ENCODE measurements around the gene TPSAB1.
"Not testable (repeated sequence)": the region's sequence is repeated elsewhere in the genome, so short reads cannot be mapped to it uniquely, and the experiment has no call there.

Gene TPSAB1

DNA sequence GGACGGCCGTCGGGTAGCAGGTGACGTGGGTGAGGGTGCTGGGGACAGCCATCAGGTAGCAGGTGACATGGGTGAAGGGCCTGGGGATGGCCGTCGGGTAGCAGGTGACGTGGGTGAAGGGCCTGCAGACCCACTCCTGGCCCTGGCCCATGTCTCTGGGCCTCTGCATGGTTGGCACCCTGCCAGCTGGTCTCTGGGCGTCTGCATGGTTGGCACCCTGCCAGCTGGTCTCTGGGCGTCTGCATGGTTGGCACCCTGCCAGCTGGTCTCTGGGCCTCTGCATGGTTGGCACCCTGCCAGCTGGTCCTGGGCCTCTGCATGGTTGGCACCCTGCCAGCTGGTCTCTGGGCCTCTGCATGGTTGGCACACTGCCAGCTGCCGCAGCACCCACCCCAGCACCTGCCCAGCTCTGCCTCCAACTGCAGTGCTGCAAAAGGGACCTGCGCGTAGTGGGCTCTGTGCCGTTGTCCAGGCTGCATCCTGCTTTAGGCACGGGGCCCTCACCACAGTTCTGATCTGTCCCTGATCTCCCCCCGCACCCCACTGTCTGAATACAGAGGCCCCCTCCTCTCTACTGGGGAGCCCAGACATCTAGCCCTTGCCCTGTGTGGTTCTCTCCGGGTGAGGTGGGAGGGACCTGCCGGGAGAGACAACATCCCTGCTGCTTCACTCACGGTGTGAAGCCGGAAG lies 31.4 kb downstream of the TPSAB1 start:
- DNase-seq, result not testable (repeated sequence)

DNA sequence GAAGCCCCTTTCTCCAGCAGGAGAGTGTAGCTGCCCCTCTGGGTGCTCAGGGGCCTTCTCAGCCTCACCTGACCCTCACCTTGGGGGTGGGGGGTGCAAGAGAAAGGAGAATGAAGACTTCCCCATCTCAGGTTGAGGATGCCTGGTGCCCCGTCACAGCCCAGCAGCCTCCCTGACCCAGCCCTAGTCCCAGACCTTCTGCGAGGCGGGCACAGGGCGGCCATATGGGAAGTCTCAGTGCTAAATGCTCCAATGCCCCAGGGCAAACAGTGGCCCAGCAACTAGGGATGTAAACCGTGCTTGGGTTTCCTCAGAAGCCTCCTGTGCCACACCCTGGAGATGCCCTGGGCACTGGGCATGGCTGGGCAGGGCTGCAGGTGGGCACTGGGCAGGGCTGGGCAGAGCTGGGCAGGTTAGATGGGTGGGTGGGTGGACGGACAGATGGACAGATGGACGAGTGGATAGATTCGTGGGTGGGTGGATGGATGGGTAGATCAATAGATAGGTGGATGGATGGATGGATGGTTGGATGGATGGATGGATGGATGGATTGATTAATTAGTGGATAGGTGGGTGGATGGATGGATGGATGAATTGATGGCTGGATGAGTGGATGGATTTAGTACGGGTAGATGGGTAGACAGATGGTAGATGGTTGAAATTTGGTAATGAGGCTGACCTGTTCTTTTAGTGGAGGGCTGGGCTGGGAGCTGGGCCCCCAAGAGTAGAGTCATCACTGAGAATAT lies 32.1 kb downstream of the TPSAB1 start:
- no peak for DNase-seq

- no peak for DNase-seq
These were observed 33.3 kb downstream of the TPSAB1 start for GRCh38 chr16:1273816-1274215.

DNA sequence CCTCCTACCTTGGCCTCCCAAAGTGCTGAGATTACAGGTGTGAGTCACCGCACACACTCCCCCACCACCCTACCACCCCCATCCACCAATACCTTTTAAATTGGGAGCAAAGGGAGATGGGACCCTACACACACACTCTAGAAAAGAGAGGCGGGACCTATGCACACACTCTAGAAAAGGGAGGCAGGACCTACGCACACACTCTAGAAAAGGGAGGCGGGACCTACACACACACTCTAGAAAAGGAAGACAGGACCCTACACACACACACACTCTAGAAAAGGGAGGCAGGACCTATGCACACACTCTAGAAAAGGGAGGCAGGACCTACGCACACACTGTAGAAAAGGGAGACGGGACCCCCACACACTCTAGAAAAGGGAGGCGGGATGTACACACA lies 34.3 kb downstream of the TPSAB1 start:
- DNase-seq, result no peak

DNA sequence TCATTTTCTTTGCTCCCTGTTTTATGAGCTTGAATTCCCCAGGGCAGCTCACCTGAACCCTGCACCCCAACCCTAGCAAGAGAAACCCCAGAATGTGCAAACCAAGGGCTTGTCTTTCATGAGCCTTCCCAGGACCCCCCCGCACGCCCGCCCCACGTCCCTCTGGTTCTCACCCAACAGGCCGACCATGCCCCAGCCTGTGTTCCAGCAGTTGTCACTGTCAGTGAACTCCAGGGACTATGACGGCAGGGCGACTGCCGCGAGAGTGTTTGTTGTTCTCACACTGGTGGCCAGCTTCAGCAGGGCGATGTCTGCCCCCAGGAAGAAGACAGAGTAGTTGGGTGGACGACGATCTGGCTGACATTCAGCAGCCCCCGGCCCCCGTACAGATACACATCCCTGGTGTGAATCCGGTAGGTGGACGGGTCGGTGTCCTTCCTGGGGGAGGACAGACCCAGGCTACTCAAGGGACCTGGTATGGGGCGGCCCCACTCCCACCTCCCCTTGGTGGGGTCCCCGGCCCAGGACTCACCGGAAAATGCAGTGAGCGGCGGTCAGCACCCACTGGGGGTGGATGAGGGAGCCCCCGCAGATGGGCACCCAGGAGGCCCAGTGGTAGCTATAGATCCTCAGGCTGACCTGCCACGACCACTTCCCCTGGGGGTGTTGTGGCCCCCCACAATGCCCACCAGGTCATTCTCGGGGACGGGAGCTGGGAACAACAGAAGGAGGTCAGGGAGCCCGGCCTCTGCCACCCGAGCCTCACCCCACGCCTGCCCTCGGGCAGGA lies 35.5 kb downstream of the TPSAB1 start:
- no peak for DNase-seq

DNA sequence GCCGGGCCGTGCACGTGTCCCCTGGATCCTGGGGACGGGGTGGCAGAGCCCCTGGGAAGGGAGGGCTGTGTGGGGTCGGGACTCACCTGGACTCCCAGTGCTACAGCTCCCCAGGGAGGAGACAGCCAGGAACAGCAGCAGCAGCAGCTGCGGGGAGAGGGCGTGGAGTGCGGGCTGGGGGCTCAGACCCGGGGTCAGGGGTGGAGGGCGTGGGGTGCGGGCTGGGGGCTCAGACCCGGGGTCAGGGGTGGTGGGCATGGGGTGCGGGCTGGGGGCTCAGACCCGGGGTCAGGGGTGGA lies 36.0 kb downstream of the TPSAB1 start:
- no peak for DNase-seq

DNA sequence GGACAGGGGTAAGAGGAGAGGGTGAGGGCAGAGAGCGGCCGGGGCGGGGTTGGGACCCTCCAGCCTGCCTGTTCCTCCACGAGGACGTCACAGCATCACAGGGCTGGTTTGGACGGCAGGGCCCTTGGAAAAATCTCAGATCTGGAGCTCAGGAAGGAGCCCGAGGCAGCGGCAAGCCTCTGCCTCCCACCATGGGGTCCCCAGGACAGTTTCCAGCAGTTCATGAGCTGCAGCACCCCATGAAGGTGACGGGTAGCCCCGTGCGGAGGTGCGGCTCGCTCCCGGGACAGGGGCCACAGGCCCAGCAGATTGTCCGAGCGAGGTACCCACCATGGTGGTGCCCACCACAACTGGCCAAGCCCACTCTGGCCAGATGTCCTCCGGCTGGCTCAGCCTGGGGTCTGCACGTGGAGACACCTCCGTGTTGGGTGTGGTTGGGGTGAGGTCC lies 36.7 kb downstream of the TPSAB1 start:
- no peak for DNase-seq

DNA sequence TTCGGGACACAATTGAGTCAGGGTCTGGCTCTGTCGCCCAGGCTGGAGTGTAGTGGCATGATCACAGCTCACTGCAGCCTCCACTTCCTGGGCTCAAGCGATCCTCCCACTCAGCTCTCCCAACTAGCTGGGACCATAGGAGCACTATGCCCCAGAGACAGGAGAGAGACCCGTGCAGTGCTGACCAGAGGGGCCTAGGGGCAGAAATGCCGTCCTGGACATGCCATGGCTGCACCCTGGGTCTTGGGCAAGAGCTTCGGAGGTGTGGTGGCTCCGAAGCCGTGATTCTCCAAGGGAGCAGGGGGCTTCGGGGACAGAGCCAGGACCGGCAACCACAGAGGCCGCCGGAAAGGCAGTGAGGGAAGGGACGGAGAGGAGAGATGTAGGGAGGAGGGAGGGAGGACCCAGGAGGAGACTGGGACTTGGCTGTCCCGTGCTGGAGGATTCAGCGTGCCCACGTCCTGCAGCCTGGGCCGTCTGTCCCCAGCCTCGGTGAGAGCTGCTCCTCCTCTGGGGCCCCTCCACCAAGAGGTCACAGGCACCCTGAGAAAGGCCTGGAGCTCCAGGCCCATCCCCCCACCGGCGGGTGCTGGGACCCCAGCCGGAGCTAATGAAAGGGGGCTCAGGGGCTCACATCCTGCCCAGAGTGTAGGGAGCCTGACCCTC lies 37.2 kb downstream of the TPSAB1 start:
- DNase-seq, result no peak

GRCh38 chr16:1278477-1278876 lies 38.0 kb downstream of the TPSAB1 start:
- no peak for DNase-seq

GRCh38 chr16:1279081-1279944 lies 38.8 kb downstream of the TPSAB1 start:
- no peak for DNase-seq

DNA sequence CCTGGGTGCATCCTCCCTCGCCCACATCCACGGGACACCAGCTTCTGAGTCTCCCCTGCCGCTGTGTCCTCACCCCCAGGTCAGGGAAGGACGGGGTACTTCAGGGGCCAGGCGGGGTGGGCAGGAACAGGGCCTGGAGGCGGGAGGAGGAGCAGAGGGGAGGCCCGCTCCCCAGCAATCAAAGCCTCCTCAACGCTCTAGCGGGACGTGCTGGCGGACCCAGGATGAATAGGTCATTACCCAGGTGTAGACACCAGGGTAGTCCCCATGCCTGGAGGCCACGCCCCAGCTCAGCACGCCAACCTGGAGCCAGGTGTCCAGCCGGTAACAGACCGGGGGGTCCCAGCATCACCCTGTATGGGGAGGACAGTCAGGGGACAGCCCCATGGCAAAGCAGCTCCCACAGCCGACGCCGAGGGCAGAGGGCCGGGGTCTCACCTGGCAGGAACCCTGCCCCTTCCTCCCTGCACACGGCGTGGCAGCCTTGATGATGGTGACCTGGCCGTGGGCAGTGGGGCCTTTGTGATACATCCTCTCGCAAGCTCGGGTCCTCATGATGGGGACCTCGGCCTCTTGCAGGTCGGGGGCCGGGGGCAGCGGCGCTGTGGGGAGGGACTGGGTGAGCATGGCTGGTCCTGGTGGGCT lies 39.6 kb downstream of the TPSAB1 start:
- DNase-seq, result no peak

GRCh38 chr16:1280783-1281182 lies 40.3 kb downstream of the TPSAB1 start:
- no peak for DNase-seq

DNA sequence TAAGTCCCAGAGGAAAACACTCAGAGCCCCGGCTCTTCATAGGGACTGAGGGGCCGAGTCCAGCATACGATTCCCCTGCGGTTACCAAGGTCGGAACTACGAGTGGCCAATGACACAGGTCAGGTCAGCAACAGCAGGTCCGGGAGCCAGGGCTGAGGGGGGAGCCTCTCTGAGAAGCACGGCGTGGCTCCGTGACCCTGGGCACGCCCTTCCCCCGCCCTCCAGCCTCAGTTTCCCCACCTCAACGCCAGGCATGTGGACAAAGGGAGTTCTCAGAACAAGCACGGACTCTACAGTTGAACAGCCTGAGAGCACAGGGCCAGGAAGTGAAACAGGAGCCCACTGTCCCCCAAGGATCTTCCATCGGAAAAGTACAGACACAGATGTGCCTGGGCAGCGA lies 41.0 kb downstream of the TPSAB1 start:
- DNase-seq, result no peak

DNA sequence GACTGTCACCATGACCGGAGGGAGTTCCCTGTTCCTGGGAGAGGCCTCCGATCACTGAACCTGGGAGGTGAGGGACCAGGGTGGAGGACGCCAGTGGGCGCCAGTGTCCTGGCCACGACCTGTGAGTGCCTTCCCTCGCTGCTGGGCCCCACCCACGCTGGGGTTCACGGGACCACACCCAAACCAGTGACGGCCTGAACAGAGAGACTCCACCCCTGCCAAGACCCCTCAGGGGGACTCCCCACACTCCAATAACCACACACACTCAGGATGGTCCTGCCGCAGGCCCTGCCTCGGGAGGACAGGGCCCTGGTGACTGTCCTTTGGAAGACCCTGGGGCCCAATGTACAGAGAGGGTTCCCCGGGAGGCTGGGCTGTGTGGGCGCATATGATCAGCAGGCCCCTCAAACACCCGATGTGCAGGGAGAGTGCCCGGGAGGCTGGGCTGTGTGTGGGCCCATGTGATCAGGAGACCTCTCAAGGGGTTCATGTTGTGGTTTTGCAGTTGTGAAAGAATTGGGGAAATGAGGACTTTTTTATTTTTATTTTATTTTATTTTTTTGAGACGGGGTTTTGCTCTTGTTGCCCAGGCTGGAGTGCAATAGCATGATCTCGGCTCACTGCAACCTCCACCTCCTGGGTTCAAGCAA lies 41.9 kb downstream of the TPSAB1 start:
- no peak for DNase-seq

GRCh38 chr16:1283296-1283695 lies 42.8 kb downstream of the TPSAB1 start:
- no peak for DNase-seq

DNA sequence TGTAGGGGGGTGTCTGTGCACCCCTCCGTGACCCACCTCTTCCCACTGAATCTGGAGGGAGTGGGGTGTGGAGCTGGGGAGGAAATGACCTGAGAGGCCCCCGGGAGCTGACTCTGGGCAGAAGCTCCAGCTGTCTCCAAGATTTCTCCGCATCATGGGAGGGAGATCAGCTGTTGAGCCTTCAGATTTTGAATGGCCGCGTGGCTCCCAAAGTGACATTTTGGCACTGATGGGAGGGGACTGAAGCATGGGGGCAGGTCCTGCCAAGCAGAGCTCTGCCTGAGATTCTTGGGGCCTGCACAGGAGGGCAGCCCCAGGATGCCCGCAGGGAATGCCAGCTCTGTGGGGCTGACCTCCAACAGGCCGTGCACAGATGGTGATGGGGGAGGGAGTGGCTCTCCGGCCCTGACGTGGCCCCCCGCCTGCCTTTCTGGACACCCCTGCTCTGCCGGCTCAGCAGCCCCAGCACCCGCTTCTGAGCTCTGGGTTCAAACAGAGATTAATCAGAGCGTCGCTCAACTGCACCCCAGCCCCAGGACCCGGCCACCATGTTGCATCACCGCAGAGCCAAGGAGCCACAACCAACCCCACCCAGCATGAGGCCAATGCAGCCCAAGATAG lies 43.6 kb downstream of the TPSAB1 start:
- no peak for DNase-seq

DNA sequence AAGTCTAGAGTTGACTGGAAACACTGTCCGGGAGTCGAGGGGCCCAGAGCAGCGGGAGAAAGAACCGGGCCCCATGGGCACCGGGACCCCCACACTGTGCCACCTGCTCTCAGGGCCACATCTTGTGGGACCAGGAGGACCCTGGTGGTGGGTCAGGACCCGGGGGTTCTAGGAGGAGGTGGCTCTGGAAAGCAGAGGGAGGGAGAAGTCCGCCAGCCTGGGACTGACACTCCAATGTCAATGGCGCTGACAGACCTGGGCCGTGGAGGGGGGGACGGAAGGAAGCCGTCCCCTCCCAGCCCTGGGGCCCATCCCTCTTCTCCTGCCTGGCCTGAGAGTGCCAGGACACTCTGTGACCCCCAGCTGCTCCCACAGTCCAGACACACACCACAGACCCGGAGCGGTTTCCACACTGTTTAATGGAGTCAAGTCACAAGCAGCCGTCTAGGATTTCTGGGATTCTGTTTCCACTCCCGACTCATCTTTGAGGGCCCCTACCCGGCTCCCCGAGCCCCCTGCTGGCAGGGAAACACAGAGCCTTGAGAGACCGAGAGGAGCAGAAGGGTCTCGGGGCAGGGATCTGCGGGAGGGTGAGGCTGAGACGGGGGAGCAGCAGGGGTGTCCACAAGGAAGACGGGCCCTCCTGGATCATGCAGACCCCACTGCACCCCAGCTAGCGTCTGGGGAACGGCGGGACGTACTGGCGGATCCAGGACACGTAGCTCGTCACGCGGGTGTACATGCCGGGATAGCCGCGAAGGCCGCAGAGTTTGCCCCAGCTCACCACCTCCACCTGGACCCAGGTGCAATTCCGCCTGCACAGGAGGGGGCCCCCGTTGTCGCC lies 45.4 kb downstream of the TPSAB1 start:
- no peak for DNase-seq

GRCh38 chr16:1286513-1287094 lies 46.1 kb downstream of the TPSAB1 start:
- DNase-seq, result no peak

GRCh38 chr16:1287982-1288670 lies 47.6 kb downstream of the TPSAB1 start:
- no peak for DNase-seq
